GM18867 (cell line): ENCODE results near the gene NOXA1.
"Not testable (repeated sequence)": the region's sequence is repeated elsewhere in the genome, so short reads cannot be mapped to it uniquely, and the experiment has no call there.

Experiments
- ATAC-seq: cut with Tn5 transposase; IDR thresholded peaks from one replicate; pipeline ENCODE4 v1.9.1; 2021; ENCODE audit warnings: mild to moderate bottlenecking, moderate library complexity; ENCODE audit not compliant: unreplicated experiment

NOXA1 gene

DNA sequence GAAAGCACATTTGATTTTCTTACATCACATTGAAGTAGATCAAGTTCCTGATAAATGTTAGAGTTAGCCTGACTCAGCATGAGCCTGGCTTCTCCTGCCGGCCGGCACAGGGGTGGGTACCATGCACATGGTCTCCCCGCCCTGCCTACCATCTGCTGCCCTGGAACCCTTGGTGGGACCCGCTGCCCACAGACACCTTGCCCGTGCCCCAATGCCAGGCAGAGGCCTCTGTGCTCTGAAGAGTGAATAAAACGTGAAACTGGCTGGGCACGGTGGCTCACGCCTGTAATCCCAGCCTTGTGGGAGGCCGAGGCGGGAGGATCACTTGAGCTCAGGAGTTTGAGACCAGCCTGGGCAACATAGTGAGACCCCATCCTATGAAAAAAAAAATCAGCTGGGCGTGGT is 17.5 kb upstream of the NOXA1 start:
- no peak for ATAC-seq

DNA sequence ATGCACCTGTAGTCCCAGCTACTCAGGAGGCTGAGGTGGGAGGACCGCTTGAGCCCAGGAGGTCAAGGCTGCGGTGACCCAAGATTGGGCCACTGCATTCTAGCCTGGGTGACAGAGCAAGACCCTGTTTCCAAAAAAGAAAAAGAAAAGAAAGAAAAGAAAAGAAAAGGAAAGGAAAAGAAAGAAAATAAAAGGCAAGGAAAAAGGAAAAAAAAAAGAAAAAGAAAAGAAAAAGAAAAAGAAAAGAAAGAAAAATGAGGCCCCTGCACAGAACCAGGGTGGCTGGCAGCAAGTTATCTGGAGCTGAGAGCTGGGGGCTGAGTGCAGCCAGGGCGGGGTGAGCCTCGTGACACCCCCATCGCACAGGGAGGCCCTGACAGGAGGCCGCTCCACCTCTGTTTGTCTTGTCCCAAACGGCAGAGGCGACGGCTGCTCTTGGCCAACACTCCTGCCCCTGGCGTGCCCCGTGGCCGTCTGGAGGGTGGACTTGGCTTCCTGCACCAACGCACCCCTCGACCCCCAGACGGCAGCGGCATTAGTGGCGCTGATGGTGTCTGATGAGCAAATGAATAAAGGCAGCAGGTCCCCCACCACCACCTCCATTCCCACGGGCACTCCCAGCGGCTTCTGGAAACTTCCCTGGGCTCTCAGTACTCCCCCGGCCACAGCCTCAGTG is 17.0 kb upstream of the NOXA1 start:
- no peak for ATAC-seq

DNA sequence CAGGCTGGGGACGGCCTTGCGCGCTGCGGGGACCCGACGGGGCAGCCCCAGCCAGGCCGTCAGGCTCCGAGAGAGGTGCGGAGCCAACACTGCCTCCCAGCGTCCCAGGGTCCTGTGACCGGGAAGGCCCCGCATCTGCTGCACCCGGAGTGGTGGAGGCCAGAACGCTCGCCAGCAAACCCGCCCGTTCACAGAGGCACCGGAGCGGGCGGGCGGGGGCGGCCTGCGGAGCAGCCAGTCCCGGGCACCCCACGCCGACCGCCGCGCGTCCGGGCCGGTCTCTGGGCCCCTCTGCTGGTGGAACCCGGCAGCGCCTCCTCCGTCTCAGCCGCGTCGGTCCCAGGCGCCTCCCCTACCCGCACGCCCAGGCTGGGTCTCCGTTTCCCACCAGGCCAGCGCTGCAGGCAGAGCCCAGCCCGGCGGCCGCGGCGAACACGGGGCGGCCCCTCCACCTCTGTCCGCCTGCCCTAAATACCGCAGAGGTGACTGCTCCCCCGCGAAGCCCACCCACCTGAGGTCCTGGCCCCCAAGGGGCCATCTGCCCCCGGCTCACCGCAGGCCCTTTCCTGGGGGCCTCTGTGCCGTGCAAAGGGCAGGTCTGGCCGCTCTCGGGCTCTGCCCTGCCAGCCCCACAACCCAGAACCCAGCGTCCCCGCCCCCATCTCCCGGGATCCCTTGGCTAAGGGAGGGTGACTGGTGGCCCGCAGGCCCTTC is 16.2 kb upstream of the NOXA1 start:
- no peak for ATAC-seq

DNA sequence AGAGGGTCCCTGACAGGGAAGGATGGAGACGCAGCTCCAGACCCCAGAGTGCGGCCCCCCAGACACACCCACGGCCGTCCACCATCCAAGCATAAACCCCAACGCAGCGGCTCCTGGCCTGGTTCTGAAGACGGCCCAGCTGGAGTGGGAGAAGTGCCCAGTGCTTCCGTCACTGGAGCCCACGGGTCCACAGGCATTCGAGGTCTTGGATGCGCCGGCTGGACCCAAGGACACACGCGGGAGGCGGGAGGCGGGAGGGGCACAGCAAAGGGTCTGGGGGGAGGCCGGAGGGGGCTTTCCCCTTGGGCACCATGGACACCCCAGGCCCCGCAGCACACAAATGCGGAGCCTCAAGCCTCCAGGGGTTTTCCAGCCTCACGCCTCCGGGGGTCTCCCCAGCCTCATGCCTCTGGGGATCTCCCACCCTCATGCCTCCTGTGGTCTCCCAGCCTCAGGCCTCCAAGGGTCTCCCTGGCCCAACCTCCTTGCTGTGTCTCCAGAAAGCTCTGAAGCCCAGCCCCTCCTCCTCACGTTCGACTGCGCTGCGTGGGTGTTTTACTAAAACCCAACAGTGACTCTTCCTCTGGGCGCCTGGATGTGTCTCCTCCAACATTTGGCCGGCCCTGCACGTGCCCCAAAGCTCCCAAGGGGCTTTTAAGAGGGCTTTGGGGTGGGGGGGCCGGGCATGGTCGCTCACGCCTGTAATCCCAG is 15.4 kb upstream of the NOXA1 start:
- no peak for ATAC-seq

DNA sequence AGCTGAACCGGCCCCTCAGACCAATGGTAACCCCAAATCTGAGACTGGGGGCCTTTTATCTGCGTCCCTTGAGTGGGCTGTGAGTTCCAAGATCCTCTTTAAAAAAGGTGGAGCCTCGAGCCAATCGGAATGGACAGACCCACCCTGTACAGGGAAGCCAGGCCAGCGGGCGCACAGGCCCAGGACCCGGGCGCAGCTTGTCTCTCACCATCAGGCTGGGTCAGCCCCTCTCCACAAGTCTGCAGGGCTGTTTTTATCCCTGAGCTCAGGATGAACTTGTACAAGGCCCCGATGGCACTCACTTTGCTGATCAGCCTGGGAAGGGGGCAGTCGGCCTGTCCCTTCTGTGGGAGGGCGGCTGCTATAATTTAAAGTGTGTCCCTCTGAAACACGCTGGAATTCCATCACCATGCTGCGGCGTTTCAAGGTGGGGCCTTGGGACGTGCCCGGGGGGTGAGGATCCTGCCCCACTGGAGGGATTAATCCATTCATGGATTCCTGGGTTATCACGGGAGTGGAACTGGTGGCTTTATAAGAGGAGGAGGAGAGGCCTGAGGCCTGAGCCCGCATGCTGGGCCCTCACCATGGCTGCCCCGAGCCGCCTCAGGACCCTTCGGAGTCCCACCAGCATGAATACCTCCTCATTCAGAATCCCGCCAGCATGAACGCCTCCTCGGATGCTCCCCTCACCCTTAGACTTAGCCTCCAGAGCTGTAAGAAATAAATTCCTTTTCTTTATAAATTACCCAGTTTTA is 14.4 kb upstream of the NOXA1 start:
- ATAC-seq = no peak

DNA sequence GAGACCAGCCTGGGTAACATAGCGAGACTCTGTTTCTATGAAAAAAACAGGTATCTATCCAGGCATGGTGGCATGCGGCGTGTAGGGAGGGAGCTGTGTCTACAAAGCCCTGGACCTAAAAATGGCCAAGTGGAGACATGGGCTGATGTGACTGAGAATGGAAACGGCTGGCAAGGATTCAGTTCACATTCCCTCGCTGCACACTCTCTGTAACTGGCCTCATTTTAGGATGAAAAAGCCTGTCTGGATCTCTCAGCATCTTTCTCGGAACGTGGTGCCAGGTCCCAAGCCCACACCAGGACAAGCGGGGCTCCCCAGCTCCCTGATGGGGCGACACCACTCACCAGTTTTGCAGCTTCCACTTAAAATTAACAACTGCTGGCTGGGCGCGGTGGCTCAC is 13.7 kb upstream of the NOXA1 start:
- no peak for ATAC-seq

DNA sequence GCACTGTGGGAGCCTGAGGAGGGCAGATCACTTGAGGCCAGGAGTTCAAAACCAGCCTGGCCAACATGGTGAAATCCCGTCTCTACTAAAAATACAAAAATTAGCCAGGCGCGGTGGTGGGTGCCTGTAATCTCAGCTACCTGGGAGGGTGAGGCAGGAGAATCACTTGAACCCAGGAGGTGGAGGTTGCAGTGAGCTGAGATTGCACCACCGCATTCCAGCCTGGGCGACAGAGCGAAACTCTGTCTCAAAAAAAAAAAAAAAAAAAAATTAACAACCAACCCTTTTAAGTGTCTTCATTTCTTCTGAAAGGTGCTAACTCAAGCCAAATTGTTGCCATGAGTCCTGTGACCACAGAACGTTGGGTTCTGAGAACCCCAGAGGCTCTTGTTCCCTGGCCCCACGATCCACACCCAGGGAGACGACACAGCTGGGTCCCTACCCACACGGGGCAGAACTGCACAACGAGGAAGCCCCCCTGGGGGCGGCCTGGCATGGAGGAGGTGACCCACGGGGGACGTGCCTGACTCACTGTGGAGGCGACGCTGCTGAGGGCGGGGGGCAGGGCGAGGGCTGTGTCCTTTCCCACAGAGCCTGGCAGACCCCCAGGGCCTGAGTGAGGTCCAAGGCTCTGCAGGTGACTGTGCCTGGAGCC is 12.8 kb upstream of the NOXA1 start:
- ATAC-seq = not testable (repeated sequence)

DNA sequence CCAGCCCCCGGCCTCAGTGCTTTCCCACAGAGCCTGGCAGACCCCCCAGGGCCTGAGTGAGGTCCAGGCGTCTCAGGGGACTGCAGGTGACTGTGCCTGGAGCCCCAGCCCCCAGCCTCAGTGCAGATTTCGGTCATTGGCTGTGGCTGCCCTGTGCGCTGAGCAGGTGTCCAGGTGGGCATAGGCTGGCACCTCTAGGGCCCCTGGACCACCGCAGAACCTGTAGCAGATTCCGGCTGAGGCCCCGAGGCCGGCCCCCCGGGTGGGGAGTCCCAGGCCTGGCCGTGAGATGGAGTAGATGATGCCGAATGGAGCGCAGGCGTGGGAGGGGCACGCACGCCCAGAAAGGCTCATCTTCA is 12.3 kb upstream of the NOXA1 start:
- ATAC-seq = no peak

DNA sequence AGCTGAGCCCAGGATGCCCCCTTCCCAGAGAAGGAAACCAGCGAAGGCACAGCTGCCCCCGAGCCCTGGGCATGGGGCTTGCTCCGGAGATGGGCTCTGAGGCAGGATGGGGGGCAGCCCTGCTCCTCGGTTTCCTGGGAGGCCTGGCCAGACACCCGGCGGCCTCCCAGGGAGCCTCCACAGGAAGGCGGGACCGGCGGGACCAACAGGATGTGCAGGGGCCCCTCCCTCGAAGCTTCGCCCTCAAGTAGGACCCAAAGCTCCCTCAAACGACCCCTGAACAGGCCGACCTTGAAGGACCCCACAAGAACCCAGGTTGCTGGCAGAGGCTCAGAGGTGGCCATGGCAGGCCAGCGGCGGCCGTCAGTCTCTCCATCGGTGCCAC is 11.9 kb upstream of the NOXA1 start:
- ATAC-seq = no peak

DNA sequence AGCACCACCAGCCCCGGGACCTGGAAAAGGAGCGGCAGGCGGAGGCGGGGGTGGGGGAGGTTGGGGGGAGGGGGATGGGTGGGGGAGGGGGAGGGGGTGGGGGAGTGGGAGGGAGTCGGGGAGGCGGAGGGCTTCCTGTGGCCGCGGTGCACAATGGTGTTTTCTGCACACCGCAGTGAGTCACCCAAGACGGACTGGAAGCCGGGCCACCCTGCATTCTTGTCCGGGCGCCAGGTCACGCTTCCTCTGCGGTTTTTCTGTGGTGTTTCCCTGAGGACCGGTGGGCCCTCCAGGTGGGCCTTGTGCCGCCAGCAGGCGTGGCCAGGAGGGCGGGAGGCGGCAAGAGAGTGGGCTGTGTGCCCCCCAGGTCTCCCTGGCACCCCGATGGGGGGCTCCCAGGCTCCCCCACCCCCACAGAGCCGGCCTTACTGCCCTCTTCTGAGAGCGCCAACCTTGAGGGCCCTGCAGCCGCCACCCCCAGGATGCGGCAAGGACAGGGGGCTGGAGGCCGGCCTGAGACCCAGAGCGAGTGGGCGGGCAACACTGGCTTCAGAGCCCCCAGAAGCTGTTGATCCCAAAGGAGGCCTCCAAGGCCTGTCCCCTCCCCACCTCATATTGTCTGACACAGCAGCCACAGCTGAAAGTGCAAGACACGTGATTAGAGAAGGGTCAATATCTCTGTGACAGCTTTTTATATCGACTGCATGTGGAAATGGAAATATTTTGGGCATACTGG is 11.4 kb upstream of the NOXA1 start:
- ATAC-seq = no peak

DNA sequence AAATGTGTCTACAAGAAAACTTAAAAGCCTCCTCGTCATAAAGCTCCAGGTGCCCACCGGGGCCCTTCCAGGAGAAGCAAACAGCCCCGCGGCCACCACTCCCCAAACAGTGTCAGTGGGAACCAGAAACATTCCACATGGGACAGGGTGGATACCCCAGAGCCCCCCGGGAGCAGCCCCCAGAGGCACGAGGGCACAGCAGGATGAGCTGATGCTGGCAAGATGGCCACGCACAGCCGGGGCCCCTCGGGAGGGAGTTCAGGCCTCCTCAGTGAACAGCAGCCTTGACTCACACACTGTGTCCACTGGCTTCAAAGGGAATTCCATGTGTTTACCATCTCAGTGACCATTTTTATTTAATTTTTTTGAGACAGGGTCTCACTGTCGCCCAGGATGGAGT is 10.8 kb upstream of the NOXA1 start:
- ATAC-seq = no peak

DNA sequence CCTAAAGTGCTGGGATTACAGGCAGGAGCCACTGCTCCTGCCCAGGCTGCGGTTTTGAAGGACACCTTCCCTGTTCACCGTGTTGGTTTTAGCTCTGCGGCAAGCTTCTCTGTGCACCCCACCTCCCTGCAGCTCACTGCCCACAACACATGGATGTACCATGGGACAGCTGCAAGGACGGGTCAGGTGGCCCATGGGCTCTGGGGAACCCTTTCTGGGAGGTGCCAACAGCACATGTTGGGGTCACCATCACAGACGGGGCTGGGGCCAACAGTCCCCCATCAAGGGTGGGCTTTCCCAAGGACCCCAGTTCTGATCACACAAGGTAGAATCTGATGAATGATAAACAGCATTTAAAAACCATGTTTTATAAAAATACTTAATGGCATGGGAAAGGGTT is 7.7 kb upstream of the NOXA1 start:
- ATAC-seq = no peak

DNA sequence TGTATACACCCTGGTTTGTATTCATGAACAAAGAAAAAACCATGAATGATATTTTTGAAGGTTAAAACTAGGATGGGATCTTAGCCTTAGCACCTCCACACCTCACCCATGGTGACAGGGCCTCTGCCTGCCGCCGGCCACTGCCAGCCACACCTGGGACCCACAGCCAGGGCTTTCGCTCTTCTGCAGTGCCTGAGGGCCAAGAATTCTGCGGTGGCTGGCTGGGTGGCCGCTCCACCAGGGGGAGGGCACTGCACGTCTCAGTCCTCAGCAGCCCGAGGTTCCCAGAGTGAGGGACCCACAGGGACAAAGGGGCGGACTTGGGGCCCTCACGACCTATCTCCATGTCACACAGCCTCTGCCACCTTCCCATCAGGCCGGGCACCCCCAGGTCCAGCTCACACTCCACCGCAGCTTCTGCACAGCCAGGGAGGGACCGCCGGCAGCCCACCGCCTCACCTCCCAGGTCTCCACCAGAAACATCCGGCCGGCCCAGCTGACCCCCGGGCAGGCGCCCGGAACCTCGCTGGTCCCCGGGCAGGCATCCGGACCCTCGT is 7.1 kb upstream of the NOXA1 start:
- no peak for ATAC-seq

DNA sequence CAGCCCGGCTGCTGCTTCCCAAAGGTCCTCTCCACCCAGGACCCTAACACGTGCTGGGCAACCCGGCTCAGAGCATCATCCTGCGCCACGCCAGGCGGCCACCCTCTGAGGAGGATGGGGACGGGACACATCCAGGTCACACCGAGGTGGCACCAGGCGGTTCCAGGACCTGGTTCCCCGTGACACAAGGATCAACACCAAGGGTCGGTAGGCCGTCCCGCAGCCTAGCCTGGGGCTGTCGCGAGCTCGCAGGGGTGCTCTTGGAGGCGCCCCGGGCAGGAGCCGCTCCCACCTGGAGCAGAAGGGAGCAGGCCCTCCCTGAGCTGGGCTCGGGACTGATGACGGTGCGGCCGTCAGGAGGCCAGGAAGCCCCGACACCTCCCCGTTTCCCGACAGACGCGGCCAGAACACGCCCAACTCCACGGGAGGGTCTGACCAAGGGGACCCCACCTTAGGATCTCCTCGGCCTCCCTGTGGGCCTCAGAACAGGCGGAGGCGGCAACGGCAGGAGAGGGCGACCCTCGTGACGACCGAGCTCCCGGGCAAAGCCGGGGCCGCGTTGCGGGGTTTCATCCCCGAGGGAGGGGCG is 6.5 kb upstream of the NOXA1 start:
- no peak for ATAC-seq

DNA sequence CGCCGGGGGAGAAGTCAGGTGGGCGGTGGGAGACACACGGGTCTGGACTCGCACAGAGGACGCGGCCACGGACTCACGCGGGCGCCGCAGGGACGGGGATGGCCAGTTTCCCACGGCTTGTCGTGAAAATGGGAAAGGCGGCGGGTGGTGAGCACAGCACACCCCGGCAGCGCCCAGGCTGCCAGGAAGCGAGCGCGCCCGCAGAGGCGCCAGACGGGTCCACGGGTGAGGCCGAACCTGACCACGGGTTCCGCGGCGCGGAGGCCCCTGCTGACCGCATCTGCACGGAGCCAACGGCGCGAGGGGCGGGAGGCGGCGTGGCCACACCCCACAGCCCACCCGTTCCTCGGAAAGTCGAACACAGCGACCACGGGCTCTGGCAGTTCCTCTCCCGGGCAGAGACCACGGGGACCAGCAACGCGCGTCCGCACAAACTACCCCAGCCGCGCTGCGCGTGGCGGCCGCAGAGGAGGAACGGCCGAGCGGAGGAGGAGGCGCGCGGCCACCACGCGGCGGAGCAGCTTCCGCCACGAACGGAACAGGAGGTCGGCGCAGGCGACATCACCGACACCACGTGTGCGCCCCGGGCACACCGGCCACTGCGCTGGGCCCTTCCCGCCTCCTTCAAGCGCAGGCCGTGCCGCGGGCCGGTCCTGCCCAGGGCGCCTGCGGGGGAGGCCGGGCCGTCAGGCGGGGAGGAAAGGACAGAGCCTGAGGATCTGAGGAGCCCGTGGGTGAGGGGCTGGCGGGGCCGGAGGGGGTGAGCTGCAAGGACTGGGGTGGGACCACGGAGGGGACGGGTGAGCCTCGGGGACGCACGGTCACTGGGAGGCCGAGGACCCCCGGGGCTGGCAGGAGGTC is 5.8 kb upstream of the NOXA1 start:
- no peak for ATAC-seq

DNA sequence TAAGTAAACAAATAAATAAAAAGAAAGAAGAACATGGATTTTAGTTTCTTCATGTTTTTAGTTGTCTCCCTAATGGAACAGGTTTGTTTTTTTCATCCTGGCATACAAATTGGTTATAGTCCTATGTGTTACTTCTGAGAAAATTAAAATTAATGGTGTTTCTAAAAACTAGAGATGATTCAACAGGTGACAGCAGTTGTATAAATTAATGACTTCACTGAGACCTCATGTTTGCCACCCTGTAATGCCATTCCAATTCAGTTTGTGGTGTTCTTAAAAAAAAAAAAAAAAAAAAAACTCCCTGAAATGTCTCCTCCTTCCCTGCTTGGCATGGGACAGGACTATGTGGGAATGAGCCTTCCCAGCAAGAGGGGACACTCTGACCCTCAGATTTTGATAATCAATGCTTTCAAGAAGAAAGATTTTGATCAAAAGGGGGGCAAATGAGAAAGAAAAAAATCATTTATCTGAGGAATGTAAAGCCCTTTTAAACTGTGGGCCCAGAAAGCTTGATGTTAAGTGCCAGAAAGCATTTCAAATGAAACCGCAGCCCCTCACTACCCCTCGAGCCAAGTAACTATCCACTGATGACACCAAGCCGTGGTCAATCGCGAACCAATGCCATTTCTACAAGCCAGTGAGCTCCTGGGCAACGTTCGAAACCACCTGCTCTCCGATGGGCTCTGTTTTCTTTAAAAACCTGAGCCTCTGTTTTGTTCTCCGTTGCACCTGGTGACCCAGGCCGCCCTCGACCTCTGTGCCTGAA is 1.2 kb upstream of the NOXA1 start:
- ATAC-seq = no peak

DNA sequence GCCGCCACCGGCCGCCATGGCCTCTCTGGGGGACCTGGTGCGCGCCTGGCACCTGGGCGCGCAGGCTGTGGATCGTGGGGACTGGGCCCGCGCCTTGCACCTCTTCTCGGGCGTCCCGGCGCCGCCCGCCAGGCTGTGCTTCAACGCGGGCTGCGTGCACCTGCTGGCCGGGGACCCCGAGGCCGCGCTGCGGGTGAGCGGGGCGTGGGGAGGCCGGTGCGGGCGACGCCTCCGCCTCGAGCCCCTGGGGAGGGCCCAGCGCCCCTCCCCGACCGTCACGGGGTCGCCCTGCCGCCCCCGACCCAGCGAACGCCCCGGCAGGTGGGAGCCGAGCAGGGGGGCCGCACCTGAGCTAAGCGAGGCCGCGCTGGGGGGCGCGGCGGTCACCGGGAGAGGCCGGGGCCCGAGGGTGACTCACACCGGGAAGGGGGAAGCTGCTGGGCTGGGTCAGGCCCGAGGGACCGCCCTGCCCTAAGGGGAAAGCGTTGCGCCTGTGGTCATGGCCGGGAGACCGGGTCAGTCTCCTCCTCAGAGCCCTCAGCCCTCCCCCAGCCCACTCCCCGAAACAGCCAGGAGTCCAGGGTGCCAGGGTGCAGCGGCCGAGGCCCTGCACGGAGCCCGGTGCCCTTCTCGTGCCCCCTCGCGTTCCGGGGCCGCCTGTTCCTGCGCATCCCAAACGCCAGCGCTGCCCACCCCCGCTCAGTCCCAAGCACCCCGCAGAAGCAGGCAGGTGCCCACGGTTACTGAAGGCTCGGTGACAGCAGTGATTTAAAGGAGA is 510 bp downstream of the NOXA1 start:
- peak; percentile 3 for ATAC-seq
